ENCODE measurements around the gene STK33.

STK33 gene

DNA sequence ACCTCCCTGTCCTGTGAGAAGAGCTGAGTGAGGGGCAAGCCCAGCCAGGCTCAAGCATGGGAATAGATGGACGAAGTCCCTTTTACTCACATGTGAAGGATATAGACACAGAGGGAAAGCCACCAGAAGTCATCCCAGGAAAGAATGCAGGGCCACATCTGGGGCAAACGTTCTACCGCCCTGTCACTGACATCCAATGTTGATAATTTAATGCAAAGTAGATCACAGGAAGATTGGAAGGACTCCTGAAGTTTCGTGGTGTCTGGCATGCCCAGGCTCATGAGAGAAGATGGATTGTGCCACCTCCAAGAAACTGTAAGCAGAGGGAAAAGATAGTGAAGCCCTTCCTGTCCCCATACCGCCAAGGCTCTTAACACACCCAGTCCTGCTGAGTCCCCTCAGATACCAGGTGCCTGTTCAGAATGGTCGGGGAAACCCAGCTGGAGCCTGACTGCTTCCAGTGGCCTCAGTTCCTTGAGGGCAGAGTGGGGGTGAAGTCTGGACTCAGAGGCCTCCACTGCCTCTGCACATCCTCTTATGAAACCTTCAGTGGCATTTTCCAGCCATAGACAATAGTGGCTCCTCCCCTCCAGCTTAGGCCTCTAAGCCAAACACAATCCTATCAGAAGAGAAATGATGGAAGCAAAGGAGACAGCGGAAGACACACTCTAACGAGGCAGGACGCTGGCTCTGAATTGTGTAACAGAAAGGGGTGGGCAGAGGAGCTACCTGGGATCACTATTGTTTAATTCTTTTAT is 7.5 kb upstream of the STK33 start:
- DNase-seq: no peak

DNA sequence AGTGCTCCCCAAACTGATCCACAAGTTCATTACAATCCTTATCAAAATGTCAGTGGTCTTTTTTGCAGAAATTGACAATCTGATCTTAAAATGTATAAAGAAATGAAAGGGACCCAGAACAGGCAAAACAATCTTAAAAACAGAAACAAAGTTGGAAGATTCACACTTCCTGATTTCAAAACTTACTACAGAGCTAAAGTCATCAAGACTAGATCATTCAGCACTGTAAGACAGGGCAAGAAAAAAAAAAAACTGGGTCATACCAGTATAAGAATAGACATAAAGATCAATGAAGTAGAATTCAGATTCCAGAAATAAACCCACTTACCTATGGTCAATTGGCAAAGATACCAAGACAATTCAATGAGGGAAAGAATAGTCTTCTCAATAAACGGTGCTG is 4.5 kb upstream of the STK33 start:
- no peak for DNase-seq

DNA sequence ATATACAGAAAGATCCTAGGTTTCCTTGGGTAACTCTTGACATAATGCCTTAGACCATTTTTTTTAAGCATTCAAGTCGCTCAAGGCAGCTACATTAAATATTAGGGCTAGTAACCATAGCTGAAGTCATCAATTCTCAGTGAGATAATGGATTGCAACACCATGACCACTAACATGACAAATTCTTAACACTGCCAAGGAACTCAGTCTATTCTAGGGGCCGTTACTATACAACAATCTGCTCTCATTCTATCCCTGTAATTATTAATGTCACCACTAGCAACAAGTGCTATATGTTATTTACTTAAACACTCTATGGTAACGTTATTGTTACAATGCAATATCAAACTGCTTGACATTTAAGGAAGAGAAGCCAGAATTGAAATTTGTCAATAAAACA is 3.2 kb upstream of the STK33 start:
- no peak for DNase-seq

DNA sequence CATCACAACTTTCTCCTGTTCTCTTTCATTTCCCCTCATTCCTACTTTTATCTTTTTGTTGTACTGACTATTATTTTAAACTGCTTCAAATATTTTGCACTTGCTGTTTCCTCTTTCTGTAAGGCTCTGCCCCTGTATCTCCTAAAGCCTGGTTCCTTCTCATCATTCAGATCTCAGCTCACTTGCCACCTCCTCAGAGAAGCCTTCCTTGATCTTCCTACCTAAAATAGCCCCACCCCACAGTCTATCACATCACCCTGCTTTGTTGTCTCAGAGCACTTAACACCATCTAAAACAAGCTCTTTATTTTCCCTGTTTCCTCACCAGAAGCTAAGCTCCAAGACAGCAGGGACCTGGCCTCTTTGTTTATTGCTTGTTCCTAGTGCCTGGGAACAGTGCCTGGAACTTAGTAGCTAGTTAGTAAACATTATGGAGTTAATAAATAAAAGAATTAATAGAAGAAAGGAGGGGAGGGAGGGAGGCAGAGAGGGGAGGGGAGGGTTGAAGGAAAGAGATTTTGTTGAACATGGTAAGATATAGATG is 2.5 kb upstream of the STK33 start:
- DNase-seq: no peak

DNA sequence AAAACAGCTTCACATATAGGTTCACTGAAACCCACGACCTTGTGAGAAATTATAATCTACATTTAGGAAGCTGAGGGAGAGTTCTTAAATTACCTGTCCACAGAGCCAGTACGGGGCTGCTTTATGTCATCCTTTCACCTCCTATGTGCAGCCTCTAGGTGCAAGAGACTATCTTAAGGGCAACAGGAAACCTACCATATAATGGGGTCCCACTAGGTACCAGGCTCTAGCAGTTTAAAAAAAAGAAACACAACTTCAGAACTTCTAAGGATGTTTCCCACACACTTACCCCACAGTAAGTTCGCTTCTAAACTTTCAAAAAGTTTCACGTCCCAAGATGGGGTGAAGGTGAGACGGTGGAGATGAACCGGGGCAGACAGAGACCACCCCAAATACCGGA is 573 bp downstream of the STK33 start:
- no peak for DNase-seq

DNA sequence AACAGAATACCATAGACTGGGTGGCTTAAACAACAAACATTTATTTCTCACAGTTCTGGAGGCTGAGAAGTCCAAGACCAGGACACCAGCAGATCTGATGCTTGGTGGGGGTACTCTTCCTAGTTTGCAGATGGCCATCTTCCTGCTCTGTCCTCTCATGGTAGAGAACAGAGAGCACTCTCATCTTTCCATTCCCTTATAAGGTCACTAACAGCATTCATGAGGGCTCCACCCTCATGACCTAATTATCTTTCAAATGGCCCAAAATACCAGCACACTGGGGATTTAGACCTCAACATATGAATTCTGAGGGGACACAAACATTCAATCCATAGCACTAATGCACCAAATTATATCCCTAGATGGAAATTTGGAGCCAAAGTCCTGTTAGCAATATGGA is 6.1 kb downstream of the STK33 start:
- DNase-seq: no peak

DNA sequence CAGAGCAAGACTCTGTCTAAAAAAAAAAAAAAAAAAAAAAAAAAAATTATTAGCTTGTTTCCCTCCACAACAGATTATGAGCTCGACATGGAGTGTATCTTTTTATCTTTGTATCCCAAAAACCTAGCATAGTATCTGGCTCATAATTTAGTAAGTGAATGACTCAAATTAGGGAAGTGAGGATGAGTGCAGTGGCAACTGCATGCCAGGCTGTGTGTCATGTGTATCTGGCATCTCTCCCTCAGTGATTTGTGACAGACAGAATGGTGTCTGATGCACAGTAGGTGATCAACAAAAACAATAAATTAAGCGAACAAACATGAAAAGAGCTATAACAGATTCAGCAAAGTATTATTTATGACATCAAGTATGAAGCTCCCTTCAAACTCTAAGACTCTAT is 7.2 kb downstream of the STK33 start:
- no peak for DNase-seq

DNA sequence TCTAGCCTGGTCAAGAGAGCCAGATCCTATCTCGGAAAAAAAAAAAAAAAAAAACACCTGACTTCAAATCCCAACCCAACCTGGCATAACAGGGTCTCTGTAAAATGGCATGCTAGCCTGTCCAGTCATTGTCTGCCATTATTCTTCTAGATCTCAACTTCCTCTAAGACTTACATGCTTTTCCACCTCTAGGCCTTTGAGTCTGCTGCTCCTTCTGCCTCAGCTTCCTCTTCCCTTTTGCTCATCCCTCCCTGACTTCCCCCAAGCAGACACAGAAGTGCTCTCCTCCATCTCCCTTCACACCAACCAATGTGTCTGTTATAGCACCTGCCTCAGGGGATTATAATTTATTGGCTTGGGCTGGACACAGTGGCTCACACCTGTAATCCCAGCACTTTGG is 7.8 kb downstream of the STK33 start:
- DNase-seq: no peak

DNA sequence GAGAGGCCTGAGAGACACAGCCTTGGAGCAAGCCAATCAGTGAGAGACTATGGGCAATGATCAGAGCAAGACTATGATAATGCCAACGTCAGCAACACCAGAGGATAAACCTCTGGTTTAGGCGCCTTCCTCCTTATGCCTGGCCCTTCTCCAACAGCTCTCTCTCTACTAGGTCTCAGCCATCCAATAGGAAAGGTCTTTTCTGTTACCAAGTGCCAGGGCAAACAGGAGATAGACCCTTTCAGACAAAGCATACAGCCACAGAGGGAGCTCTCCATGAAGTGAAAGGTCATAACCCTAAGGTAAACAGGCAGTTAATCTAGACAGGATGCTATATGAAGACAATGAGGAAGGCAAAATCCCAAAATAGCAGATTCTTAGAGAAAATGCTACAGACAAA is 9.5 kb downstream of the STK33 start:
- DNase-seq: no peak

DNA sequence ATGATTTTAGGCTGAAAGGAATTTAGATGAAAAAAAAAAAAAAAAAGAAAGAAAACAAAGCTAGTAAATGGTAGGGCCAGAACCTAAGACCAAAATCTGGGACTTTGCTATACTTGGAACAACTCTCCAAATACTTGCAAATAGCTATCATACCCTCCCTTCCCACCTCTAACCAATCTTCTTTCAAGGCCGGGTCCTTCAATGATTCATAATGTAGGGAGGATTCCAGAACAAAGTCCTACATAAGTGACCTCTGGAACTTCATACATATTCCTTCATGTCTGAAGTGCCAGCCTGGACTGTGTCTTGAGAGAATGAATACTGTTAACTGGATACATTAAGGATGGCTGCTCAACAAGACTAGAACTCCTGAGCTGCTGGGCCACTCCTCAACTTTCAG is 9.9 kb downstream of the STK33 start:
- DNase-seq: no peak

DNA sequence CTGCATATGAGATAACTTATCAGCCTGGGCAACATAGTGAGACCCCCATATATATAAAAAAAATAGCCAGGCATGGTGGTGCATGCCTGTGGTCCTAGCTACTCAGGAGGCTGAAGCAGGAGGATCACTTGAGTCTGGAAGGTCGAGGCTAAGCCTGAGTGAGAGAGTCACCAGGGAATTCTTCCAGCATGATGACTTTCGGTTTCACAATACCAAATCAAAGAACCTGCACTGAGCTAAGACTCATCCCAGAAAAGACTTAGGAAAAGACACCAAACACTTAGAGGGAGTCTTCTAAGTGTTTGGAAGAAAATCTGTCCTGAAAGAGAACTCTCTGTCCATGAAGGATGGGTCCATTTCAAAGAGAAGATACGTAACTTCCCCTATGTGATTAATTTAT is 12.7 kb downstream of the STK33 start:
- DNase-seq: no peak

DNA sequence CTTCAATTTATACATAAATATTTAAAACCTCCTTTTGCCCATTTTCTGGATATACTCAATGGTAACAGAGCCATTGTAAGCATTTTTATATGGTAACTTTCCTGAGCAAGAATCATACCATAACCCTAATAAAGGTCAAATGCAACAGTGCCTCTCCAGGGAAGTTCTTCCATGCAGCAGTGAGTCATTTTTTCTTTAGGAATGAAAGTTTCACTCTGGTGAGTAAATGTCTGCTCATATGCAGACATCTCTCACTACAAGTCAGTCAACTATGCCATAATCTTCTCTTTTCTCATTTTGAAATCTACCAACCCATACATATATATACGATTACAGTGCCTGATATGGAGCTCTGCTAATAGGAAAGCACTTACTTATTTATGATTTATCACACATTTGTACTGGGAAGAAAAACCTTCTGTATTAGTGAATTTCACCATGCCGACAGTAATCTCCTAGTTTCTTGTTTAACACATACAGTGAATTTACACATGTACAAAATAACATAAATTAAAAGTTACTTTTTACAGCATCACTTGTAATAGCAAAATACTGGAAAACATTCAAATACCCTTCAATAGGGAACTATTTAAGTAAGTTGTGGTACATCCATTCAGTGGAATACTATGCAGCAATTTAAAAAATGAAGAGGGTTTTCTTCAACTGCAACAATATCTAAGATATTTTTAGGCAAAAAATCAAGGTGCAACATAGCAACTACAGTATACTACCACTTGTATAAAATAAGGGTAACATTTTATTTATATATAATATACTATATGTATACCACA is 16.0 kb downstream of the STK33 start:
- no peak for DNase-seq

DNA sequence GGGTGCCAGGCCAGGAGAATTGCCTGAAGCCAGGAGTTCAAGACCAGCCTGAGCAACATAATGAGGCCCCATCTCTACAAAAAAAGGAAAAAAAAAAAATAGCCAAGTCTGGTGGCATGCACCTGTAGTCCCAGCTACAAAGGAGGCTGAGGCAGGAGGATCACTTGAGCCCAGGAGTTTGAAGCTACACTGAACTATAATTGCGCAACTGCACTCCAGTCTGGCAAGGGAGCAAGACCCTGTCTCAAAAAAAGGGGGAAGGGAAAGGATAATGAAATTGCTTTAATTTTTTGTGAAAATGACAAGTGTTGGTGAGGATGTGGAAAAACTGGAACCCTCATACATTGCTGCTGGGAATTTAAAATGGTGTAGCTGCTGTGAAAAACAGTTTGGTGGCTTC is 19.2 kb downstream of the STK33 start:
- no peak for DNase-seq

DNA sequence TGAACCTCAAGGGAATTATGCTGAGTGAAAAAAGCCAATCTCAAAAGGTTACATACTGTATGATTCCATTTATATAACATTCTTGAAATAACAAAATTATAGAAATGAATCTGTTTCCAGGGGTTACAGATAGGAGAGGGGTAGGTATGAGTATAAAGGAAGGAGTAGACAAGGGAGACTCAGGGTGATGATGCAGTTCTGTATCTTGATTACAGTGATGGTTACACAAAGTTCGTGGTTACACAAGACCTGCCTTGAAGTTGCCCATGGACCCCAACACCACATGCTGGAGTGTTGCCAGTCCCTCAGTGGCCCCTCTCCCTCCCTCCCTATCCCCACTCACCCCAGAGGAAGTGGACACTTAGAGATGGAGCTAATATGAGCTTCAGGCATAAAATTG is 20.3 kb downstream of the STK33 start:
- DNase-seq: no peak

DNA sequence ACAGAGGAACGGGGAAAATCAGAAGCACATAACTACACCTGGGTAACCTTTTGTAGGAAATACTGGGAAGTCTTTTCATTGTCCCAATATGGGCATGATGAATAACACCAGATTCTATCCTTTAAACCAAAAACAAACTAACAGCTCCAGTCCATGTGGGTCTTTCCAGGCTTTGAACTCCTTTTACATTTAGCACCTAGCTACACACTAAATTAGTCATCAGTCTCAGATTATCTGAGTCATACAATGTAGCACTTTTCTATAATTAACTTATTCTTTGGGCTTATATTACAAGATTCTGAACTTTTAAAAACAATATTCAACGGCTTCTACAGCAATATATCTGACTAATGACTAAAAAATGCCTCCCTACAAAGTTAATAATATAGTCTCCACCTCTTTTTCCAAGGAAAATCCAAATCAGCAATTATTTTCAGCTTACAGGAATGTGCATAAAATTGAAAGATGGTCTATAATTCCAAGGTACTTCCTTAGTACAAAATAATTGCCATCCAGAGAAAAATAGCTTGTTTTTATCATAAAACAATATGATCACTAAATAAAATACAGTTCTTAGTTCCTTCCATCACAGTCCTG is 26.3 kb downstream of the STK33 start:
- no peak for DNase-seq

DNA sequence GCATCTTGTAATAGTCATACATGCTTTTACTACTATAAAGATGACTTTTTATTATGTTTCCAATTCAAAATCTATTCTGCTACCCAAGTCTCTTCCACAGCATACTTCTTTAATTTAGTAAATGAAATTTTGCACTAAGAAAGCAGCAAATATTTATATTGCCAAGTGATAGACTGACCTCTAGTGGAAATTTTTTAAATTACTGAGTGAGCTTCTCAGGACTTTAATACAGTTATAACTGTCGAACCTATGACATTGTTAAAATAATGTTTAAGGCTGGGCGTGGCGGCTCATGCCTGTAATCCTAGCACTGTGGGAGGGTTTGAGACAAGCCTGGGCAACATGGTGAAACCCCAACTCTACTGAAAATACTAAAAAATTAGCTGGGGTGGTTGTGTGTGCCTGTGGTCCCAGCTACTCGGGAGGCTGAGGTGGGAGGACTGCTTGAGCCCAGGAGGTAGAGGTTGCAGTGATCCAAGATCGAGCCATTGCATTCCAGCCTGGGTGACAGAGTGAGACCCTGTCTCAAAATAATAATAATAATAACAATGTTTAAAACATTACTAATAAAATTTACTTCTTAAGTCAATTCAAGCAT is 27.3 kb downstream of the STK33 start:
- DNase-seq: no peak

DNA sequence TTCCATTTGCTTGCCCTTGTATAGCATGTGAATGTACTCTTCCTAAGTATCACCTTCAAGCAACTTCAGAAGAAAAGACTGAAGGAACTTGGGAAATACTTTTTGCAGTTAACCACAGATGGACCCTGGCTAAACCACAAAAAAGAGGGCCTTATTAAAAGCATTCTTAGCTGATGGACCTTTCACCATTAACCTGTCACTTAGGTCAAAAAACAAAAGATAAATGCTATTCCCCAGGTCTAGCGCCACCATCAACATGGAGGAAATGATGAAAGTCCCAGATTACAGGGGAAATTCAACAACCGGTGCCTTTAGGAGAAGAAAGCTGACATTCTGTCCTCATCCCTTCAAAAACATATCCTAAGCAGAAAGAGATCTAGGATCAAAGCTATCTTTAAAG is 29.5 kb downstream of the STK33 start:
- DNase-seq: no peak

DNA sequence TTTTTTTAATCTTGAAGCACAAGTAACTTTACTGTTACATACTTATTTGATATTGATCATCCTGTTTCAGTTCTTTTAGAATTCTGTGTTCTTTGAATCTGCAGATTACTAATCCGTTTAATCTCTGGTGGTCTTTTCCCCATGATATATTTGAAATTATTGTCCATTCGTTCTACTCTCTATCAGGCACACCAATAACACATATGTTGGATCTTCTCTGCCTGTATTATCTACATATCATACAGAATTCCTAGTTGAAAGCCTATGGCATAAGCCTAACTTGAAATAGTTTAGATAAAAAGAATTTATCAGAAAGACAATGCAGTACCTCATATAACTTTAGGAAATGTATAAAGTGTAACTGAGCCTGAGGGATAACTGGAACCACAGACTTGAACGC is 32.6 kb downstream of the STK33 start:
- DNase-seq: no peak

DNA sequence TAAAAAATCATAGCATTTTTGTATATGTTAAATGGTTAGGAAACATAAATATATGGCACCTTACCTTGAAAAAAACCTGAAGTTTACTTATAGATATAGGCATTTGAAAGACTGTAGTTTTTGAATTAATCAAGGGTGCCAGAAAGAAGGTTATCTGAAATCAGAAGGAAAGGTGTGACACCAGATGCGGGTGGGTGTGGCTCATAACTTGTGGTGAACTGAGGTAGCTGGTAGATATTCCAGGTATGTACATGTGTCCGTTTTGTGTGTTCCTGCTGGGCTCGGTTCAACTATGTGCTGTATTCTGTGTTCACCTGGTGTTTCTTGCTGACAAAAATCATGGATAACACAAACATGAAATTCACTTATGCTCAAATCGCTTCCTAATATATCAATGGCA is 35.6 kb downstream of the STK33 start:
- no peak for DNase-seq

DNA sequence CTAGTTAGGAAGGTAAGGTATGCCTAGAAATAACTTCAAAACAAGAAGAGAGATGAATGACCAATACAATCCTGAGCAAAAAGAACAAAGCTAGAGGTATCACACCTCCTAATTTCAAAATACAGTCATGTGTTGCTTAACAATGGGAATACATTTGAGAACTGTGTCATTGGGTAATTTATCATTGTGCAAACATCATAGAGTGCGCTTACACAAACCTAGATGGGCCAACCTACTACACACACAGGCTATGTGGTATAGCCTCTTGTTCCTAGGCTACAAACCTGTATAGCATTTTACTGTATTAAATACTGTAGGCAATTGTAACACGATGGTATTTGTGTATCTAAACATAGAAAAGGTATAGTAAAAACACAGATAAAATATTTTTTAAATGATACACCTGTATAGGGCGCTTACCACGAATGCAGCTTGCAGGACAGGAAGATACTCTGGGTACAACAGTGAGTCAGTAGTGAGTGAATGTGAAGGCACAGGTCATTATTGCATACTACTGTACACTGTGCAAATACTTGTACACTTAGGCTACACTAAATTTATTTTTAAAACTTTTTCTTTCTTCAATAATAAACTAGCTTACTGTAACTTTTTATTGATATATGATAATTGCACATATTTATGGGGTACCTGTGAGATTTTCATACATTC is 48.2 kb downstream of the STK33 start:
- DNase-seq: no peak

DNA sequence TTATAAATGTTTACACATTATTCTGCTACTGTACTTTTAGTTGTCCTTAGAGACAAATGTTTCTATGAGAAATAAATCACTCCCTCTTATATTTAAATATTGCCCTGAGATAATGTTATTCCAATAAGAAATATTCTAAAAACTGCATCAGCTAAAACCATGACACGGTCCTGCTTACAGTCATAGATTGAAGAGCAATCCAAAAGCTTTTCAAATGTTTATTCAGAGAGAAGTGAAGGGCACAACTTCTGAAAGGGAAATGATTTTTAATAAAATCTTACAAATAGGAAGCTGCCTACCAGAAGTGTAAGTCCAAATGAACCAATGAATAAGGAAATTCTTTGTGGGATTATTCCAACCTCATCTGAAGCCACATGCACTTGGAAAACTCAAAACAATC is 49.2 kb downstream of the STK33 start:
- no peak for DNase-seq

DNA sequence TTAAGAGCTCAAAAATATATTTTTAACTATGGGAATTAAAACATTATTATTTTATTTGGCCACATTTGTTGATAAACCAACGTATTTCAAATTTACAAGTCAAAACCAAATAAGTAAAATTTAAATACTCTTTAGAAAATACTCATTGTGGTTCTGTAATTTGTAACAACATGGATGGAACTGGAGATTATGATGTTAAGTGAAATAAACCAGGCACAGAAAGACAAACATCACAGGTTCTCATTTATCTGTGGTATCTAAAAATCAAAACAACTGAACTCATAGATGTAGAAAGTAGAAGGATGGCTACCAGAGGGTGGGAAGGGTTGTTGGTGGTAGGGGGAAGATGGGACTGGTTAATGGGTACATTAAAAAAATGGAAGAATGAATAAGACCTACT is 50.8 kb downstream of the STK33 start:
- no peak for DNase-seq

DNA sequence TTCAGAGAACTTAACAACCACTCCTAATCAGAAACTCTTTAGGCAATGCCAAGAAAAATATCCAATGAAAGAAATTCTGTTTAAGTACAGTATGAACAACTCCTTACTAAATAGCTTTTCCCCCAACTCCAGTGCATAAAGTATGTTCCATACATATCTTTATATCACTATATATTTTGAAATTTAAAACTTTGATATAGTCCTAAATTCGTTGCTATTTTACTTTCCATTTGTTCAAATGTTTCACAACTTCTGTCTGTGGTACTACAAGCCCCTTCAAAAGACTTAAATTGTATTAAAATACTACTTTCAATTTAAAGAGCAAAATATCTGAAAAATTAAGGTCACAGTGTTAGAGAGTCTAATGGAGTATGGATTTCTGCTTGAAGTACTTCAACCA is 52.6 kb downstream of the STK33 start:
- no peak for DNase-seq

All from activated gamma-delta T cell treated with Interleukin-2 at 50 U/mL for 16 hours (primary cell).